Endothelial cell of umbilical vein (primary cell): ENCODE data around the gene RDH13. TPM values are rescaled to one million over a fixed set of nuclear protein-coding genes. Genes with fewer than 3 reads are reported as not detected.

ENCODE experiments used
- BruUV-seq: library from RNA; stranded (reverse); fragments of 400-500 nt; replicated peaks from 2 replicates; lab custom pipeline; 2021; lab: Mats Ljungman, UMichigan
- CTCF ChIA-PET: fragments of 300-600, 350-600 bp; sonication (Branson Sonifier 250); formaldehyde crosslinking; loops from one replicate; lab custom pipeline; 2021; ENCODE audit warnings: antibody characterized with exemption, inconsistent platforms; lab: Charles Lee
- POLR2A ChIA-PET: fragments of 300-600, 350-600 bp; sonication (Branson Sonifier 250); formaldehyde crosslinking; loops from one replicate; lab custom pipeline; 2021; ENCODE audit warnings: antibody characterized with exemption, inconsistent platforms; lab: Charles Lee
- DNase-seq: peaks from one replicate; pipeline ENCODE4 v3.0.0-alpha.2; 2011; ENCODE audit warnings: low read depth, low spot score
- FAIRE-seq: peaks from 2 replicates; lab custom pipeline; 2011; peaks lifted over from hg19 to GRCh38; lab: Jason Lieb, UNC
- H2AFZ ChIP-seq: 2 replicates; pipeline ENCODE4 v1.6.0; 2012; ENCODE audit warnings: low read depth, low read length, control low read depth, inconsistent platforms
- H3K27ac ChIP-seq: 2 replicates; pipeline ENCODE4 v1.5.1; 2011; ENCODE audit warnings: low read depth, mild to moderate bottlenecking, control low read depth, low read length, moderate library complexity; ENCODE audit not compliant: insufficient read depth
- H3K27me3 ChIP-seq, 2 experiments: 2 replicates each; pipeline versions ENCODE4 v1.6.0 to v1.6.1; 2011; ENCODE audit warnings: low read length in 2 of 2, mixed read lengths in 1 of 2; ENCODE audit not compliant: control insufficient read depth in 2 of 2, insufficient read depth in 2 of 2
- H3K36me3 ChIP-seq, 2 experiments: 2 replicates in 1 of 2; 3 replicates in 1 of 2; pipeline ENCODE4 v1.5.1; 2011; ENCODE audit warnings: low read length in 2 of 2, mild to moderate bottlenecking in 1 of 2, moderate library complexity in 1 of 2; ENCODE audit not compliant: control insufficient read depth in 2 of 2, insufficient read depth in 2 of 2; ENCODE audit errors: extremely low read depth in 1 of 2
- H3K4me1 ChIP-seq: 3 replicates; pipeline ENCODE4 v1.5.1; 2011; ENCODE audit warnings: mild to moderate bottlenecking, low read length; ENCODE audit not compliant: control insufficient read depth, insufficient read depth; ENCODE audit errors: extremely low read depth
- H3K4me2 ChIP-seq: 2 replicates; pipeline ENCODE4 v1.6.1; 2011; ENCODE audit warnings: low read length, control low read depth, mixed read lengths; ENCODE audit not compliant: insufficient read depth
- H3K4me3 ChIP-seq, 3 experiments: fragments of 200-600 bp in 1 of 3; sonication (generic), shearing (Covaris generic) in 1 of 3; replicated peaks in 1 of 3; 2 replicates each; pipeline ENCODE4 v1.5.1; 2011 to 2016; ENCODE audit warnings: control low read depth in 3 of 3, low read length in 3 of 3, mild to moderate bottlenecking in 2 of 3, inconsistent platforms in 1 of 3, low read depth in 1 of 3, moderate library complexity in 1 of 3; ENCODE audit not compliant: insufficient read depth in 1 of 3
- H3K79me2 ChIP-seq: 2 replicates; pipeline ENCODE4 v1.6.0; 2012; ENCODE audit warnings: low read length, inconsistent platforms; ENCODE audit not compliant: control insufficient read depth, insufficient read depth
- H3K9ac ChIP-seq: replicated peaks from 2 replicates; pipeline ENCODE3; 2011; ENCODE audit warnings: low read length, control low read depth; ENCODE audit not compliant: insufficient read depth; ENCODE audit errors: extremely low read depth
- H3K9me1 ChIP-seq: replicated peaks from 3 replicates; pipeline ENCODE4 v1.6.0; 2011; ENCODE audit warnings: mild to moderate bottlenecking, low read length; ENCODE audit not compliant: control insufficient read depth, insufficient read depth; ENCODE audit errors: extremely low read depth
- H3K9me3 ChIP-seq: replicated peaks from 2 replicates; pipeline ENCODE4 v1.5.1; 2012; ENCODE audit warnings: low read length, inconsistent platforms; ENCODE audit not compliant: control insufficient read depth, insufficient read depth
- H4K20me1 ChIP-seq: replicated peaks from 2 replicates; pipeline ENCODE3; 2011; ENCODE audit warnings: mild to moderate bottlenecking, low read length; ENCODE audit not compliant: control insufficient read depth, insufficient read depth; ENCODE audit errors: extremely low read depth
- CTCF ChIP-seq, 2 donors: IDR thresholded peaks; 1 replicate in 1 of 2; 2 replicates in 1 of 2; pipeline ENCODE4 v1.5.1; 2011; ENCODE audit warnings: low read length in 2 of 2, mild to moderate bottlenecking in 2 of 2, moderate library complexity in 2 of 2, control low read depth in 1 of 2, inconsistent platforms in 1 of 2, low read depth in 1 of 2; ENCODE audit not compliant: insufficient read depth in 1 of 2; ENCODE audit errors: extremely low read depth in 1 of 2
- FOS ChIP-seq: IDR thresholded peaks from 2 replicates; pipeline ENCODE4 v1.6.1; 2011; ENCODE audit warnings: mild to moderate bottlenecking, low read length, moderate library complexity, borderline replicate concordance; ENCODE audit not compliant: insufficient read depth
- MYC ChIP-seq: IDR thresholded peaks from one replicate; pipeline ENCODE4 v1.6.1; 2011; ENCODE audit warnings: mild to moderate bottlenecking, low read depth, low read length
- POLR2AphosphoS5 ChIP-seq: IDR thresholded peaks from 2 replicates; pipeline ENCODE4 v1.6.1; 2012; ENCODE audit warnings: low read depth, mild to moderate bottlenecking, control low read depth, low read length, moderate library complexity; ENCODE audit not compliant: insufficient read depth
- dilution Hi-C: fragments of 300-500 bp; cut with MboI; formaldehyde crosslinking; loops from one replicate; pipeline ENCODE4 v1.15.0; 2019; ENCODE audit warnings: low sequenced_read_pairs; ENCODE audit not compliant: extremely low pct_ligation_motif_present
- intact Hi-C: fragments of 100-400 bp; cut with micrococcal nuclease; formaldehyde crosslinking; loops from one replicate; pipeline ENCODE4 v1.10.0; 2022
- polyA plus RNA-seq, 4 experiments: library from polyadenylated mRNA; depleted of rRNA in 3 of 4; stranded (reverse) in 3 of 4; unstranded in 1 of 4; fragments of >200 nt; gene quantifications; 2 replicates each; pipeline versions ENCODE4 v1.2.1 to v1.2.3, GENCODE V29; 2011 to 2012; ENCODE audit warnings: missing spikeins in 1 of 4
- total RNA-seq: library from RNA; stranded (reverse); gene quantifications from 2 replicates; pipeline ENCODE4 v1.2.3, GENCODE V29; 2021

The RDH13 gene
- total and polyA plus RNA-seq, 2 donors (not counting 3 experiments of a cell fraction or from before 2014, with no cell fraction given) = 8.7 to 19.6 TPM

GRCh38 chr19:55111238-55111831 lies 48.4 kb upstream of the RDH13 start:
- Histone ChIP-seq H4K20me1 (no peaks in the 10 kb centered on the region), H2AFZ (no peak overlapping the region), H3K4me1 (peaks cover 13% of the 10 kb centered on the region), H3K27me3 (no peaks in the 10 kb centered on the region), H3K4me3 (no peak overlapping the region), H3K9me3 (no peaks in the 10 kb centered on the region), H3K36me3 (peaks cover 0 to 4% of the 10 kb centered on the region in 2 experiments), H3K4me2 (no peak overlapping the region), H3K27ac (no peak overlapping the region), H3K9me1 (no peaks in the 10 kb centered on the region), H3K79me2 (peaks cover 54% of the 10 kb centered on the region), H3K9ac (no peak overlapping the region)
- FAIRE-seq (no peak), DNase-seq (no peak)
- ChIA-PET CTCF (interaction anchor here (1.0 to 1.6 kb wide), 2 partner anchors 10 to 23 kb away, joined by 3 to 6 read pairs; no protein-coding TSS in a partner anchor), POLR2A (no interaction called here)
- TF ChIP-seq CTCF (IDR thresholded peaks at IDR 0.05; ENCODE audit: extremely low read depth in 1 of 2, insufficient read depth in 1 of 2, low read depth in 1 of 2, low read length in 2 of 2) (no peak), POLR2AphosphoS5 (no peak), MYC (no peak), FOS (no peak)
- intact Hi-C loops = no loop called here
- BruUV-seq = no TSS peak
- dilution Hi-C loops = no loop called here
